GM06990 (cell line): ENCODE data around the gene WDR88.

Experiments
- DNase-seq: peaks from one replicate; pipeline ENCODE4 v3.0.0-alpha.2; 2011; ENCODE audit not compliant: insufficient read length; ENCODE audit errors: extremely low read depth
- H3K27me3 ChIP-seq: replicated peaks from 2 replicates; pipeline ENCODE4 v1.6.0; 2011; ENCODE audit warnings: low read length; ENCODE audit not compliant: control insufficient read depth, insufficient read depth
- H3K36me3 ChIP-seq: 2 replicates; pipeline ENCODE4 v1.5.1; 2011; ENCODE audit warnings: low read length; ENCODE audit not compliant: control insufficient read depth, insufficient read depth
- H3K4me3 ChIP-seq: replicated peaks from 2 replicates; pipeline ENCODE4 v1.5.1; 2011; ENCODE audit warnings: low read depth, mild to moderate bottlenecking, control low read depth, low read length
- TF ChIP-seq, protein P1 (sequence below): IDR thresholded peaks from 2 replicates; pipeline ENCODE4 v1.5.1; 2011; ENCODE audit warnings: low read length, control low read depth, mild to moderate bottlenecking, inconsistent platforms; ENCODE audit not compliant: insufficient read depth, poor library complexity, severe bottlenecking

The WDR88 gene

DNA sequence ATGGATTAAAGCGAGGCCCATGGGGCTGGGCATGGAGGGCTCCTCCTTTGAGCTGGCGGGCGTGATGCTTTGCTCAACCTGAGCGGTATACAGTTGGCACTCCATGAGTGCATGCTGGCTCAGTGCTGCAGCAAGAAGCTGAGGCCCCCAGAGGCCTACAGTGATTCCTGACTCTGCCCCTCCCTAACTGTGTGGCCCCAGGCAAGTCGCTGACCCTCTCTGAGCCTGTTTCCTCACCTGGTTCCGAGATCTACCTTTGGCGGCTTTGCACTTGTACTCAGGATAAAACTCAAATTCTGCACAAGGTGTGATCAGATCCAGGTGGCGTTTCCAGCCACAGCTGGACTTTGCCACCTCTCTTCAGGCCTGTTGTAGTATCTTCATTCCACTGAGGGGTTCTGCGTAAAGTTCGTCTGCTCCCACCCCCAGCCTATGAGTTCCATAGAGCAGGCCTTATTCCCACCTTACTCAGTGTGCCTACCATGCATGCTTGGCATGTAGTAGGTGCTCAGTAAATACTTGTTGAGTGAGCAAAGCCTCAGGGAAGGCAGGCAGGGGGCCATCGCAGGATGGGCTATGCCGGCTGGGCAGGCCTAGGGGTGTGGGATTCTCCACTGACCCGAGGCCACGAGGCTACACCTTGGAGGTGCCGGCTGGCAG is 70.1 kb downstream of the WDR88 start:
- DNase-seq = no peak
- Histone ChIP-seq H3K27me3 (no peaks in the 10 kb centered on the region), H3K4me3 (no peak overlapping the region), H3K36me3 (no peaks in the 10 kb centered on the region)
- TF ChIP-seq, protein P1, sequence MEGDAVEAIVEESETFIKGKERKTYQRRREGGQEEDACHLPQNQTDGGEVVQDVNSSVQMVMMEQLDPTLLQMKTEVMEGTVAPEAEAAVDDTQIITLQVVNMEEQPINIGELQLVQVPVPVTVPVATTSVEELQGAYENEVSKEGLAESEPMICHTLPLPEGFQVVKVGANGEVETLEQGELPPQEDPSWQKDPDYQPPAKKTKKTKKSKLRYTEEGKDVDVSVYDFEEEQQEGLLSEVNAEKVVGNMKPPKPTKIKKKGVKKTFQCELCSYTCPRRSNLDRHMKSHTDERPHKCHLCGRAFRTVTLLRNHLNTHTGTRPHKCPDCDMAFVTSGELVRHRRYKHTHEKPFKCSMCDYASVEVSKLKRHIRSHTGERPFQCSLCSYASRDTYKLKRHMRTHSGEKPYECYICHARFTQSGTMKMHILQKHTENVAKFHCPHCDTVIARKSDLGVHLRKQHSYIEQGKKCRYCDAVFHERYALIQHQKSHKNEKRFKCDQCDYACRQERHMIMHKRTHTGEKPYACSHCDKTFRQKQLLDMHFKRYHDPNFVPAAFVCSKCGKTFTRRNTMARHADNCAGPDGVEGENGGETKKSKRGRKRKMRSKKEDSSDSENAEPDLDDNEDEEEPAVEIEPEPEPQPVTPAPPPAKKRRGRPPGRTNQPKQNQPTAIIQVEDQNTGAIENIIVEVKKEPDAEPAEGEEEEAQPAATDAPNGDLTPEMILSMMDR = no peak

DNA sequence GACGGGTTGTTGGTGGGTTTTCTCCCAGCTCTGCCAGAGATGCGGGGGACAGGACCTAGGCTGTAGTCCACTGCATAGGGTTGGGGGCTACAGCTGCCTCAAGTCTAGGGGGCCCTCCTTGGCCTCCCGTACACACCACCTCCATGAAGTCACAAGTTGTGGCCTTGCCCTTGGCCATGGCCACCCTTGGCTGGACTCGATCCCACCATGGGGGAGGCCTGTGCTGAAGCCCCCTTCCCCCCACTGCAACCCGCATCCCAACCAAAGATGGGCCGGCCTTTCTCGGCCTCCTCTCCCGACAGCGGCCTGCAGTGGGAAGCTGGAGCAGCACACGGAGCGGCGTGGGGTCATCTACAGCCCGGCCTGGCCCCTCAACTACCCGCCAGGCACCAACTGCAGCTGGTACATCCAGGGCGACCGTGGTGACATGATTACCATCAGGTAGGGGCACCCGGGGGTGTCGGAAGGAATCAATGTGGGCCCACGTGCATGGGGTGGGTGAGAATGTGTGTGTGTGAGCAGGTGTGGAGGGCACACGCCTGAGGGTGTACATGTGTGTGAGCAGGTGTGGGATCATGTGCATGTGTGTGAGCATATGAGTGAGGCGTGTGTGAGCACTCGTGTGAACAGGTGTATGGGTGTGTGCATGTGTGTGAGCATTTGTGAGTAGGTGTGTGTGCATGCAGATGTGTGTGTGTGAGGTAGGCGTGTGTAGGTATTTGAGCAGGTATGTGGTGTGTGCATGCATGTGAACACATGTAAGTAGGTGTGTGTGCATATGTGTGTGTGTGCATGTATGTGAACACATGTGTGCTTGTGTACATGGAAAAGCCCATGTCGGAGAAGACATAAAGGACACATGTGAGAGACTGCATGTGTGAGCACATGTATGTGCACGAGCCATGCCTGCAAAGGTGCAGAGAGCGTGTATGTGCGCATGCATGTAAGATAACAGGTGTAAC is 70.9 kb downstream of the WDR88 start:
- no peaks in the 10 kb centered on the region for H3K27me3 ChIP-seq
- no peak for DNase-seq
- TF ChIP-seq, protein P1 = no peak
- H3K4me3 ChIP-seq = no peak overlapping the region
- H3K36me3 ChIP-seq = no peaks in the 10 kb centered on the region

DNA sequence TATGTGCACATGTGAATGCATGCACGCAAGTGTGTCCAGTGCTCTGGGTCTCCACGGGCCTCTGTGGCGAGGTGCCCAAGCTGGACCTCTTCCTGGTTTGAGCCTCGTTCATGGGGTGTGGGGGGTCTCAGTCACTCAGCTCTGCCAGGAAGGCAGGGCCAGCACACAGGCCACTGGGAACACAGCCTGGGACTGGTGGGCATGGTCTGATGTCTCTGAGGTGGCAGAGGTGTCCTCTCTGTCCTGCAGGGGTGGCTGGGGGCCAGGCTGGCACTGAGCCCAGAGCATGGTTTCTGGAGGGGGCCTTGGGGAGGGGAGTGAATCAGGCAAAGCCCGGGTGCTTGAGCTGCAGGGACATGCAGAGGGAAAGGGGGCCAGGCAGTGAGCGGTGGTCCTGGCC is 71.6 kb downstream of the WDR88 start:
- Histone ChIP-seq H3K27me3 (no peaks in the 10 kb centered on the region), H3K36me3 (no peaks in the 10 kb centered on the region), H3K4me3 (no peak overlapping the region)
- DNase-seq = no peak
- TF ChIP-seq, protein P1 = no peak

DNA sequence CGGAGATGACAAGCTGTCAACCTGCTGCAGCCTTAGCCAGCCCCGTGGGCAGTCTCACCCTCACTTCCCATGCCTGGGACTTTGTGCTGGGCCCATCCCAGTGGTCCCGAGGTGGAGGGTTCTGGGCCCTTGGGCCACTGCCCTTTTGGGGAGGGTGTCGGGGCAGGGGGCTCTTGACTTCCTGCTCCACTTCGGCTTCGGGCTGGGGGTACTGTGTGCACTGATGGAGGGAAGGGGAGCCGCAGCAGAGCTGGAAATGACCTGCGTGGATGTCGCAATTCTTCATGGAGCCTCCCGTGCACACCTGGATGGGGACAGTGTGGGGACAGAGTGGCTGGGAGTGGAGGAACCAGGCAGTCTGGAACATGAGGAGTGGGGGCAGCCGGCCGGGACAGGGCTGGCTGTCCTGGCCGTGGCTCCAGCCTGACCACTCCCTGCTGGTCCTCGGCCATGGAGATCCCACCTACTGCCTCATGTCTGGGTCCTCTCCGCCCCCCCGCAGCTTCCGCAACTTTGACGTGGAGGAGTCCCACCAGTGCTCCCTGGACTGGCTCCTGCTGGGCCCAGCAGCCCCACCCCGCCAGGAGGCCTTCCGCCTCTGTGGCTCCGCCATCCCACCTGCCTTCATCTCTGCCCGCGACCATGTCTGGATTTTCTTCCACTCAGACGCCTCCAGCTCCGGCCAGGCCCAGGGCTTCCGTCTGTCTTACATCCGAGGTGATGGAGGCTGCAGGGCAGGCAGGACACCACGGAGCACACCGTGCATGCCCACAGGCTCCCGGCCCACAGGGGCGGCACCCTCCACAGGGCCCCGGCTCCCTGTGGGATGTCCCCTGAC is 72.4 kb downstream of the WDR88 start:
- Histone ChIP-seq H3K4me3 (no peak overlapping the region), H3K27me3 (no peaks in the 10 kb centered on the region), H3K36me3 (no peaks in the 10 kb centered on the region)
- no peak for DNase-seq
- TF ChIP-seq, protein P1 = no peak

DNA sequence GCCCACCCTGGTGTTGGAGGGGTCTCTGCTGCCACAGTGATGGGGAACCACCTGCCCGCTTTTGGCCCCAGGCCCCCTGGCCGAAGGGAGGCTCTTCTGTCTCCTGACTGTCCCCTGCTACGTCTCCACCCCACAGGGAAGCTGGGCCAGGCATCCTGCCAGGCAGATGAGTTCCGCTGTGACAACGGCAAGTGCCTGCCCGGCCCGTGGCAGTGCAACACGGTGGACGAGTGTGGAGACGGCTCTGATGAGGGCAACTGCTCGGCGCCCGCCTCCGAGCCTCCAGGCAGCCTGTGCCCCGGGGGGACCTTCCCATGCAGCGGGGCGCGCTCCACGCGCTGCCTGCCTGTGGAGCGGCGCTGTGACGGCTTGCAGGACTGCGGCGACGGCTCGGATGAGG is 73.2 kb downstream of the WDR88 start:
- DNase-seq = no peak
- Histone ChIP-seq H3K36me3 (no peaks in the 10 kb centered on the region), H3K4me3 (no peak overlapping the region), H3K27me3 (no peaks in the 10 kb centered on the region)
- TF ChIP-seq, protein P1 = no peak
